IMR-90 (cell line): Measurements from ENCODE around the gene RALGAPA1.

Experiments
- CEBPB ChIP-seq: IDR thresholded peaks from 2 replicates; pipeline ENCODE4 v1.6.1; 2012; ENCODE audit warnings: low read depth, low read length, improper control_type of control experiment
- FOS ChIP-seq: fragments of 150-350 bp; IDR thresholded peaks from 2 replicates; pipeline ENCODE4 v1.6.1; 2016; ENCODE audit warnings: low read depth, low read length
- NFE2L2 ChIP-seq: fragments of 150-350 bp; IDR thresholded peaks from 2 replicates; pipeline ENCODE4 v1.6.1; 2016; ENCODE audit warnings: low read depth, mild to moderate bottlenecking, low read length
- POLR2A ChIP-seq: IDR thresholded peaks from 2 replicates; pipeline ENCODE4 v1.6.1; 2012; ENCODE audit warnings: mild to moderate bottlenecking, low read depth, low read length
- RCOR1 ChIP-seq: IDR thresholded peaks from 2 replicates; pipeline ENCODE4 v1.6.1; 2012; ENCODE audit warnings: mild to moderate bottlenecking, low read length, improper control_type of control experiment; ENCODE audit not compliant: insufficient replicate concordance
- SMC3 ChIP-seq: fragments of 150-350 bp; IDR thresholded peaks from 2 replicates; pipeline ENCODE4 v1.6.1; 2016; ENCODE audit warnings: low read depth, mild to moderate bottlenecking, antibody characterized with exemption, low read length, moderate library complexity
- TF ChIP-seq, protein P1 (sequence below): conservative IDR thresholded peaks from 2 replicates; pipeline ENCODE4 v1.5.1; 2012; ENCODE audit warnings: mild to moderate bottlenecking, low read depth, low read length, improper control_type of control experiment
- TF ChIP-seq, protein P2 (sequence below): fragments of 150-350 bp; IDR thresholded peaks from 2 replicates; pipeline ENCODE4 v1.6.1; 2017; ENCODE audit warnings: mild to moderate bottlenecking, antibody characterized with exemption, low read length, low read depth

DNA sequence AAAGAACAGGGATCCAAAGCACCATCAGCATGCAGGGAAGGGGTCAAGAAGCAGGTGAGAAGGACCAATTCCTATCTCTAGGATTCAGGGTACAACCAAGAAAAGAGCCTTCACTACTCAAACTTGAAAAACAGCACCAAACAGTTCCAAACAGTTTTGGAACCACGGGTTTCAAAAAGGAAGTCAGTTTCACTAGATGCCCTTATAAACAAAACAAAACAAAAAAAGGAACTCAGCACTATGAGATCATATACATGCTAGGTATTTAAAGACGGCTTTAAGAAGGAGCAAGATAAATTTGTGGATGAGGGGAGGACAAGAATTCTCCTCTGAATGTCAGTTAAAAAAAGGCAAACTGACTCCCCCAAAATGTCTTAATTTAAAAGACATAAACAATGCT lies 269.1 kb downstream of the RALGAPA1 start:
- TF ChIP-seq RCOR1 = no peak
- TF ChIP-seq, protein P1, sequence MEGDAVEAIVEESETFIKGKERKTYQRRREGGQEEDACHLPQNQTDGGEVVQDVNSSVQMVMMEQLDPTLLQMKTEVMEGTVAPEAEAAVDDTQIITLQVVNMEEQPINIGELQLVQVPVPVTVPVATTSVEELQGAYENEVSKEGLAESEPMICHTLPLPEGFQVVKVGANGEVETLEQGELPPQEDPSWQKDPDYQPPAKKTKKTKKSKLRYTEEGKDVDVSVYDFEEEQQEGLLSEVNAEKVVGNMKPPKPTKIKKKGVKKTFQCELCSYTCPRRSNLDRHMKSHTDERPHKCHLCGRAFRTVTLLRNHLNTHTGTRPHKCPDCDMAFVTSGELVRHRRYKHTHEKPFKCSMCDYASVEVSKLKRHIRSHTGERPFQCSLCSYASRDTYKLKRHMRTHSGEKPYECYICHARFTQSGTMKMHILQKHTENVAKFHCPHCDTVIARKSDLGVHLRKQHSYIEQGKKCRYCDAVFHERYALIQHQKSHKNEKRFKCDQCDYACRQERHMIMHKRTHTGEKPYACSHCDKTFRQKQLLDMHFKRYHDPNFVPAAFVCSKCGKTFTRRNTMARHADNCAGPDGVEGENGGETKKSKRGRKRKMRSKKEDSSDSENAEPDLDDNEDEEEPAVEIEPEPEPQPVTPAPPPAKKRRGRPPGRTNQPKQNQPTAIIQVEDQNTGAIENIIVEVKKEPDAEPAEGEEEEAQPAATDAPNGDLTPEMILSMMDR = no peak
- TF ChIP-seq POLR2A = no peak
- no peak for TF ChIP-seq FOS
- TF ChIP-seq, protein P2, sequence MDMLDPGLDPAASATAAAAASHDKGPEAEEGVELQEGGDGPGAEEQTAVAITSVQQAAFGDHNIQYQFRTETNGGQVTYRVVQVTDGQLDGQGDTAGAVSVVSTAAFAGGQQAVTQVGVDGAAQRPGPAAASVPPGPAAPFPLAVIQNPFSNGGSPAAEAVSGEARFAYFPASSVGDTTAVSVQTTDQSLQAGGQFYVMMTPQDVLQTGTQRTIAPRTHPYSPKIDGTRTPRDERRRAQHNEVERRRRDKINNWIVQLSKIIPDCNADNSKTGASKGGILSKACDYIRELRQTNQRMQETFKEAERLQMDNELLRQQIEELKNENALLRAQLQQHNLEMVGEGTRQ = no peak
- no peak for TF ChIP-seq SMC3
- TF ChIP-seq CEBPB = no peak
- no peak for TF ChIP-seq NFE2L2
